OCI-LY7 (cell line): ENCODE measurements around the gene CFAP54. TPM values are rescaled to one million over a fixed set of nuclear protein-coding genes. Genes with fewer than 3 reads are reported as not detected.

Experiments used
- BruUV-seq: library from RNA; stranded (reverse); fragments of 400-500 nt; replicated peaks from 2 replicates; lab custom pipeline; 2021; lab: Mats Ljungman, UMichigan
- CTCF ChIA-PET: fragments of 300-600 bp; sonication (Branson Sonifier 250); formaldehyde crosslinking; loops from one replicate; lab custom pipeline; 2022; ENCODE audit warnings: antibody characterized with exemption; ENCODE audit not compliant: unreplicated experiment; lab: Charles Lee
- POLR2A ChIA-PET: fragments of 300-600 bp; sonication (Branson Sonifier 250); formaldehyde crosslinking; loops from one replicate; lab custom pipeline; 2022; ENCODE audit warnings: antibody characterized with exemption; lab: Charles Lee
- DNase-seq: peaks from one replicate; pipeline ENCODE4 v3.0.0-alpha.2; 2015; ENCODE audit warnings: low spot score
- H2AFZ ChIP-seq: fragments of 200-600 bp; sonication (generic), shearing (Covaris generic); 2 replicates; pipeline ENCODE4 v1.6.1; 2014; ENCODE audit warnings: mild to moderate bottlenecking, antibody characterized with exemption, low read length, moderate library complexity
- H3K27ac ChIP-seq: fragments of 200-600 bp; sonication (generic); 2 replicates; pipeline ENCODE4 v1.5.1; 2014; ENCODE audit warnings: mixed run types, low read depth, mild to moderate bottlenecking, moderate library complexity, low read length, inconsistent platforms; ENCODE audit not compliant: poor library complexity, severe bottlenecking
- H3K36me3 ChIP-seq: fragments of 200-600 bp; sonication (generic); 2 replicates; pipeline ENCODE4 v1.6.1; 2014; ENCODE audit warnings: mild to moderate bottlenecking, antibody characterized with exemption, low read length, moderate library complexity, mixed read lengths; ENCODE audit not compliant: insufficient read depth
- H3K4me1 ChIP-seq: fragments of 200-600 bp; sonication (generic); 2 replicates; pipeline ENCODE4 v1.5.1; 2014; ENCODE audit warnings: mild to moderate bottlenecking, low read length; ENCODE audit not compliant: insufficient read depth, poor library complexity, severe bottlenecking
- H3K4me2 ChIP-seq: fragments of 200-600 bp; sonication (generic); 2 replicates; pipeline ENCODE4 v1.6.1; 2014; ENCODE audit warnings: mild to moderate bottlenecking, low read length
- H3K4me3 ChIP-seq: fragments of 200-600 bp; sonication (generic); 2 replicates; pipeline ENCODE4 v1.5.1; 2014; ENCODE audit warnings: mild to moderate bottlenecking, low read depth, low read length; ENCODE audit not compliant: poor library complexity, severe bottlenecking
- H3K79me2 ChIP-seq: fragments of 200-600 bp; sonication (generic); 2 replicates; pipeline ENCODE4 v1.6.1; 2016; ENCODE audit warnings: low read depth, mild to moderate bottlenecking, low read length, moderate library complexity, mixed read lengths; ENCODE audit not compliant: insufficient read depth
- H3K9me2 ChIP-seq: fragments of 200-600 bp; sonication (generic); 2 replicates; pipeline ENCODE4 v1.6.1; 2016; ENCODE audit warnings: mild to moderate bottlenecking, low read length, mixed read lengths; ENCODE audit not compliant: insufficient read depth
- H3K9me3 ChIP-seq: fragments of 200-600 bp; sonication (generic); 2 replicates; pipeline ENCODE4 v1.6.1; 2014; ENCODE audit warnings: mild to moderate bottlenecking, mixed run types, low read length, mixed read lengths
- H4K20me1 ChIP-seq: fragments of 200-600 bp; sonication (generic); 2 replicates; pipeline ENCODE4 v1.6.1; 2014; ENCODE audit warnings: mild to moderate bottlenecking, antibody characterized with exemption, low read length, moderate library complexity, mixed read lengths; ENCODE audit not compliant: insufficient read depth
- CTCF ChIP-seq: fragments of 200-600 bp; sonication (generic); conservative IDR thresholded peaks from 2 replicates; pipeline ENCODE4 v1.5.1; 2014; ENCODE audit warnings: mild to moderate bottlenecking, antibody characterized with exemption, low read length, moderate library complexity, mixed read lengths
- EZH2phosphoT487 ChIP-seq: fragments of 200-600 bp; sonication (generic); IDR thresholded peaks from 2 replicates; pipeline ENCODE4 v1.6.1; 2018; ENCODE audit warnings: low read depth, borderline replicate concordance, mild to moderate bottlenecking, mixed run types, antibody characterized with exemption, low read length, moderate library complexity, mixed read lengths
- intact Hi-C: fragments of 100-400 bp; cut with micrococcal nuclease; formaldehyde crosslinking; loops from one replicate; pipeline ENCODE4 v1.10.0; 2022; ENCODE audit not compliant: unreplicated experiment
- total RNA-seq, 2 experiments: library from RNA; depleted of rRNA in 1 of 2; stranded (reverse); fragments of >200 nt in 1 of 2; shearing (Covaris generic) in 1 of 2; gene quantifications; 2 replicates each; pipeline ENCODE4 v1.2.3, GENCODE V29; 2014 to 2022

Gene CFAP54
- total RNA-seq, 2 experiments from 2014 or later = 0.53 TPM; not detected in 1

GRCh38 chr12:96448300-96448699 is 41.1 kb upstream of the CFAP54 start:
- H3K79me2 ChIP-seq = no peaks in the 10 kb centered on the region
- no peaks in the 10 kb centered on the region for H4K20me1 ChIP-seq
- H3K9me3 ChIP-seq = no peaks in the 10 kb centered on the region
- CTCF ChIA-PET = no interaction called here
- no peak overlapping the region for H2AFZ ChIP-seq
- POLR2A ChIA-PET = interaction anchor here (0.6 to 3.3 kb wide), 6 partner anchors 9 to 403 kb away, joined by 3 to 19 read pairs (median 4); no protein-coding TSS in a partner anchor
- no peak overlapping the region for H3K27ac ChIP-seq
- intact Hi-C loops = no loop called here
- no peak overlapping the region for H3K4me2 ChIP-seq
- no TSS peak for BruUV-seq
- H3K4me3 ChIP-seq = no peak overlapping the region
- DNase-seq = no peak
- no peak for TF ChIP-seq CTCF
- TF ChIP-seq EZH2phosphoT487 = no peak
- no peaks in the 10 kb centered on the region for H3K9me2 ChIP-seq
- no peaks in the 10 kb centered on the region for H3K36me3 ChIP-seq
- peaks cover 17% of the 10 kb centered on the region for H3K4me1 ChIP-seq

- intact Hi-C loops = no loop called here
- no TSS peak for BruUV-seq
- Histone ChIP-seq H3K27ac (no peak overlapping the region), H4K20me1 (no peaks in the 10 kb centered on the region), H3K4me3 (no peak overlapping the region), H3K79me2 (no peaks in the 10 kb centered on the region), H3K36me3 (no peaks in the 10 kb centered on the region), H3K9me3 (no peaks in the 10 kb centered on the region), H2AFZ (no peak overlapping the region), H3K9me2 (no peaks in the 10 kb centered on the region), H3K4me1 (peaks cover 19% of the 10 kb centered on the region), H3K4me2 (no peak overlapping the region)
- TF ChIP-seq CTCF (no peak), EZH2phosphoT487 (no peak)
- ChIA-PET CTCF (no interaction called here), POLR2A (interaction anchor here (1.0 to 1.4 kb wide), 2 partner anchors 14 to 47 kb away, joined by 3 read pairs; no protein-coding TSS in a partner anchor)
- no peak for DNase-seq
Measured at GRCh38 chr12:96452261-96452922, 37.0 kb upstream of the CFAP54 start.

GRCh38 chr12:96454396-96454795 is 35.0 kb upstream of the CFAP54 start:
- no peaks in the 10 kb centered on the region for H3K36me3 ChIP-seq
- H2AFZ ChIP-seq = no peak overlapping the region
- no peak overlapping the region for H3K4me2 ChIP-seq
- TF ChIP-seq EZH2phosphoT487 (no peak), CTCF (no peak)
- no peaks in the 10 kb centered on the region for H3K79me2 ChIP-seq
- no peak overlapping the region for H3K4me3 ChIP-seq
- no peak overlapping the region for H3K27ac ChIP-seq
- H3K9me3 ChIP-seq = no peaks in the 10 kb centered on the region
- no peaks in the 10 kb centered on the region for H3K9me2 ChIP-seq
- BruUV-seq = no TSS peak
- intact Hi-C loops = no loop called here
- no peak for DNase-seq
- peaks cover 38% of the 10 kb centered on the region for H3K4me1 ChIP-seq
- ChIA-PET CTCF (interaction anchor here (1.0 to 1.7 kb wide), 2 partner anchors 8 to 12 kb away, joined by 4 to 6 read pairs; no protein-coding TSS in a partner anchor), POLR2A (interaction anchor here (0.6 to 2.2 kb wide), 9 partner anchors 8 to 190 kb away, joined by 3 to 7 read pairs (median 5); no protein-coding TSS in a partner anchor)
- H4K20me1 ChIP-seq = no peaks in the 10 kb centered on the region
